DMS79 treated with DMSO at 0.1 percent for 48 hours (cell line): Measurements from ENCODE around the gene STK16.

ENCODE experiments used
- DNase-seq: peaks from one replicate; lab custom pipeline; 2025; lab: John Stamatoyannopoulos, UW

Gene STK16

GRCh38 chr2:219213486-219214071, 31.7 kb upstream of the STK16 start:
- DNase-seq = no peak

GRCh38 chr2:219214141-219214540, 31.1 kb upstream of the STK16 start:
- no peak for DNase-seq

DNA sequence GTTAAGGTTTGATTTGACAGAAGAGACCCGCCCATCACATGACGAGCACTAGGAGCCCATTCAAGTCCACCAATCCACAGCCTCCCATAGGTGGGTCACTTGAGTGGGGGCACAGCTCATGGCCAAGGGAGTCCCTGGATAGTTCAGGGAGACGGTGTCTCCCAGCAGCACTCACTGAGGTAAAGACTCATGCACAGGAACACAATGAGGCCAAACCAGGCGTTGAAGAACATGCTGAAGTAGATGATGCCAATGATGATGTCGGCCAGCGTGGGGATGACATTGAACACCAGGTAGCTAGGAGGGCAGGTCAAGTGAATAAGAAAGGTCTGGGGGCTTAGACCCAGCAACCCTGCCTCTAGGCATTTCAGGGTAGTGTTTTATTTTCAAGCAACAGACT, 30.5 kb upstream of the STK16 start:
- no peak for DNase-seq

- DNase-seq = no peak
Observed at GRCh38 chr2:219215871-219216534, 29.3 kb upstream of the STK16 start.

GRCh38 chr2:219216535-219216915, 28.8 kb upstream of the STK16 start:
- no peak for DNase-seq

- DNase-seq = peak; percentile 64
Observed at GRCh38 chr2:219218217-219218731, 27.0 kb upstream of the STK16 start.

GRCh38 chr2:219218732-219219701, 26.3 kb upstream of the STK16 start, which contains the start of gene ABCB6:
Gene ABCB6, minus strand, starts transcription at chr2:219218958. Its CDS starts 285 bp downstream, at chr2:219218673.
- DNase-seq = peak; percentile 83

DNA sequence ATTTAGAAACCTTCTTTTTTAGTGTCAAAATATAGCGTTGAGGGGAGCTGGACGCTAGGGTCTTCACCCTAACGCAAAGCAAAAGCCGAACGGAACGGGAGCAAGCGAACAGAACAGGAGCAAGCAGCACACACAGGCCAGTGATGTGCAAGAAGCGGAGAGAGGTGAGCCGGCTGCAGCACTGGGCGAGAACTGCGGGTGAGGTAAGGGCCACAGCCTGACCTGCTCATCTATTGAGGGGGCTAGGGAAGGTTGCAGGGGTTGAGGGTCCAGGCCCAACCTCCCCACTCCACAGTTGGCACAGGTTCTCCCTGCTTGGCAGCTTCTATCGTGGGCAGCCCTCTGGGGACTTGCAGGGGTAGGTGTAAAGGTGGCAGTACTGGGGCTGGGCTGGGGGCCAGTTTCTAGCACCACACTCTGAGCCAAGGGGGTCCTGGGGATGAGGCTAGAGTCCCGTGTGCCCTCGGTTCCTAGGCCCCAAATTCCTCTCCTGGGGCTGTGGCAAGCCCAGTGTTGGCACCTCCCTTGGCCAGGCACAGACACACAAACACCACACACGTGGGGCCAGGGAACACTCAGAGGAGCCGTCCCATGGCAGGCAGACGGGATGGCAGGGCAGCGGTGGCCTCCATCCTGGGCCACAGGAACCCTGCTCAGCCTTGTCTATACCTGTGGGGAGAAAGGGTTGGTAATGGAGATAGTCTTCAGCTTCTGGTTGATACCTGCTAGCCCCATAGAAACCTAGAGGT, 25.3 kb upstream of the STK16 start:
- no peak for DNase-seq

DNA sequence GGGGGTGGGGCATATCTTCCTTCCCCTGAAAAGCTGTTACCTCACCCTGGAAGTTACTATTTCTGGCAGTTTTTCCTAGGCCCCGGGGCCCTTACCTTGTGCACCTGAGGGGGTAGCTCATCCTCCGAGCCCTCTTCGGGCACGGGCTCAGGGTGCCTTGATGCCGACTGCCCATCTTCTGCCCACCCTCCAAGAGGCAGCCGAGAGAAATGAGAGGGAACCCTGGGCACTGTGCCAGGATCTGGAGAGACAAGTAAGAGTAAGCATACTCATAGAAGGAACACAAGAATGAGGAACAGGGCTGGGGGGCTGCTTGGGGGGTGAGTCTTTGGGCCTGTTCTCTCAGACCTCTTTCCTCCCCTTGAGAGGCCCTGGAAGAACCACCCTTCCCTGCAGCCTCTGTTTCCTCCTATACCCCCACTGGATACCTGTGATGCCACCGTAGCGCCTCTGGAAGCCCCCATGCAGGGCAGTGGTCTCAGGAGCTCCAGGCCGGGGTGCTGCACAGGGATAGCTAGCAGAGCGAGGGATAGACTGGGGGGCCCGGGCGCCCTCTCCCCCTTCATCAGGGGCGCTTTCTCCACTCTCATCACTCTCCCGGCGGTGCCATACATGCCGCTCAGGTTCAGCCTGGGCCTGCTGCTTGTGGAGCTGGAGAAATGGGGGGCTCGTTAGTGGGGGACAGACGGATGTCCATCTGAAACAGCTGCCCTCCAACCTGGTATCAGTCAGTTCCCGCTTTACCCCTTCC, 24.5 kb upstream of the STK16 start:
- DNase-seq = peak; percentile 3

DNA sequence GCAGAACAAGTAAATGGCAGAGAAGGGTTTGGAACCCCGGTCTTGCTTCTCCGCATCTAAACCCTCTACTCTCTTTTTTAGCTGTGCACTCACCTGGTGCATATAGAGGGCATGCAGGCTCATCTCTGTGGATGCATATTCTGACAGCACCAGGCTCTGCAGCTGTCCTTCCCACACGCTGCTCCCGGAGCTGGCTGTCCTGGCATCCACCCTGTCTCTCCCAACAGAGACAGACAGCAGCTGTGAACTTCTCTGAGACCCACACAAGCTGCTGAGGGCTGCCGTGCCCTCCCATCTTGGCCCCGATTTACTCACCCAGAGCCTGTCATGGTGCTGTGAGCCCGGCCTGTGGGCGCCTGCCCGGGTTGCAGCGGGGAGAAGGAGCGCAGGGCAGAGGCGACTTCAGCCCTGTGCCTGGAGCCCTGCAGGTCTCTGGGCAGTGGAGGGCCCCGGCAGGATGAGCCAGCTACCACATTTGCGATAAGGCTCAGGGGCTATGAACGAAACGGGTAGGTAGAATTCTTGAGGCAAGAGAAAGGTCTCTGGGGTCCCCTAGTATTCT, 23.2 kb upstream of the STK16 start:
- DNase-seq = no peak

DNA sequence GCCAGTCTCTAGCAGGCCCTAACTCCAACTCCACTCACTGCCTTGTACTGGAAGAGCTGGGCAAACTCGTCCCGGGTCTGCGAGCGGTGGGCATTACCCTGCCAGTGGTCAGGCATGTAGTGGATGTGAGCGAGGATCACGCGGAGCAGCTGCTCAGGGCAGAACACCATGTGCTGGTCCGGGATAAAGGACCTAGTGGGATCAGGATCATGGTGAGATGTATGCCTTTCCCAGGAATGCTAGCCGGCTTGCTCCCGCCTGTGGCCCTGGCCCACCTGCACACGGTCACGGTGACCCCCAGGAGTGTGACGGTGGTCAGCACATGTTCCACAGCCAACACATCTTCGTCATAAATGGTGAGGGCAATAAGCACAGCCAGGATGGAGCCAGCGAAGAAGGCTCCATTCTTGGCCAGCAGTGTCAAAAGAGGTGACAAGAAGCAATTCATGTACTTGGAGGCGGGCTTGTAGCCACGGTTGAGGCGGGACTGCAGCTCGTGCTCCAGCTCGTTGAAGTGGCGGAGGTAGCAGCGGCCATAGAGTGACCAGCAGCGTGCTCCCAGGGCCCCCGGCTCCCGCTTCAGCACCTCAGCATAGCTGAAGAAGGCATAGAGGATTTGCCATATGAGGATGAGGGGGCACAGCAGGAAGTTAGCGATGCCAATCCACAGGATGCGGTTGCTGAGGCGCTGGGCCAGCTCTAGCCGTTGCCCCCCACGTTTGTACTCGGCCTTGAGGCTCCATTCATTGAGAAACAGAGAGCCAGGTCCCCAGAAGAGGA, 21.3 kb upstream of the STK16 start:
- no peak for DNase-seq

GRCh38 chr2:219225350-219225749, 19.9 kb upstream of the STK16 start:
- no peak for DNase-seq

DNA sequence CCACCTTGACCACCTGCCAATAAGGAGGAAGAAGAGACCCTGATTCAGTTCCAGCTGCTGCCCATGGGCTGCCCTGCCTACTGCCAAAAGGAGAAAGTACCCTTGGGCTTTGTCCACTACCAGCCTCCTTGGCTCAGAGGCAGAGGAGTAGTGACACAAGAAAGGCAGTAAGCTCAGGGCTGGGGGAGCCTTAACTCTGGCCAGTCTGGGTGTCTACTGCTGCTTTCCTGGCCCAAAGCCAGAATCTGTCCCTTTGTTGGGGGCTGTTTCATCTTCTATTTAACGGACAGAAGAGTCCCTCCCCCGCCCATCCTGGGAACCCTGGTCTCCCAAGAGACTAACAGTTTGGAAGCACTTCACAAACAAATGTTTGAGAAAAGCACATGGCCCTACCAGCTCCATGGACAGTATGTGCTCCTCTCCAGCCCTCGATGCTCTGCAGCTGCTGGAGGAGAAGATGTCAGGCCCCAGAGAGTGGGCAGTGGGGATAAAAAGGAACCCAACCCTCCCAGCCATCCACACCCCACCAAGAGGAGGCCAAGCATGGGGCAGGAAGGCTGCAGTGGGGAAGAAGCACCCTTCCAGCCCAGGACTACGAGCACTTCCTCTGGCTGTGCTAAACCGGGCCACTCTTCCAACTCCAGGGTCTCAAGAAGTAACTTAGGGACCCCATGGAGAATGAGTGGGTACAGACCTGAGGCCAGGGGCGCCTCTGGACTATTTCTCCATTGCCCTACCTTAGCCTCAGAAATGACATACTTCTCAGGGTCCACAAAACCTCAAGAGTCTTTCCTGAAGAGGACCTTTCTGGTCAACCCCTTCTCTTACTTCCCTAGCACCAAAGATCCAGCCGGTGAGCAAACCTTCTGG, 17.0 kb upstream of the STK16 start:
- DNase-seq = no peak

GRCh38 chr2:219228911-219229304, 16.4 kb upstream of the STK16 start:
- DNase-seq = no peak

DNA sequence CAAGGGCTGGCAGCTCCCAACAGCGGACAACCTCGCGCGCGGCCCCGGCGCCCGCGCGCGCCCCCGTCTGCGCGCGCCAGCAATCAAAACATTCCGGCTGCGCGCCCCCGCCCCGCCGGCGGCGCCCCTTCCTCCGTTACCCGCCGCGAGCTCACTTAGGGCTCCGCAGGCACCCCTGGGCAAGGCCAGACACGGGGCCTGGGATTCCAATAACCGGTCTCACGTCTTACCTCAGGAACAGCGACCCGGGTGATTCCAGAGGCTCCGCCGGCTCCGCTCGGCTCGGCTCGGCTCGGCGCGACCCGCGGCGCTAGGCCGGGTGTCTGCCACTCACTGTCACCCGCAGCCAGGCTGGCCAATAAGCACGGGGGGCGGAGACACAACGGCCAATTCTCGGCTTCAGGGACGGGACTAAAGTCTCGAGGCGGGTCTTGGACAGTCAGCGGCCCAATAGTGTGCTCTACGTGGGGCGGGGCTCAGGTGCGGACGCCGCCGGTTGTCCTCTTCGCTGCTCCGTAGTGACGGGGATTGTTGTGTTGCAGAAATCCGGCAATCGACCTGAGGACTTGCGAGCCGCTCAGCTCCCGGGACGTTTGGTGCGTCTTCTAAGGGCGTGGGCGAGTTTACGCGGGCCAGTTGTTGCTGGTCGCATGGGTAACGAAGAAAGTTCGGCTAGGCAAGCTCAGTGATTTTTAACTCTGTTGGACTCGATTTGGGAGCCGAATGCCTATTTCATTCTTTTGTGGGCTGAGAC, 15.8 kb upstream of the STK16 start, which contains the start of the genes ANKZF1 and ATG9A:
ANKZF1 (plus strand) TSS at position 502 of the 754 bp plus-strand sequence. CDS start 452 bp downstream, outside the sequence.
ATG9A (minus strand) TSS at position 332 of the 754 bp plus-strand sequence. CDS start 1,612 bp downstream, outside the sequence.
- DNase-seq = peak; percentile 95

DNA sequence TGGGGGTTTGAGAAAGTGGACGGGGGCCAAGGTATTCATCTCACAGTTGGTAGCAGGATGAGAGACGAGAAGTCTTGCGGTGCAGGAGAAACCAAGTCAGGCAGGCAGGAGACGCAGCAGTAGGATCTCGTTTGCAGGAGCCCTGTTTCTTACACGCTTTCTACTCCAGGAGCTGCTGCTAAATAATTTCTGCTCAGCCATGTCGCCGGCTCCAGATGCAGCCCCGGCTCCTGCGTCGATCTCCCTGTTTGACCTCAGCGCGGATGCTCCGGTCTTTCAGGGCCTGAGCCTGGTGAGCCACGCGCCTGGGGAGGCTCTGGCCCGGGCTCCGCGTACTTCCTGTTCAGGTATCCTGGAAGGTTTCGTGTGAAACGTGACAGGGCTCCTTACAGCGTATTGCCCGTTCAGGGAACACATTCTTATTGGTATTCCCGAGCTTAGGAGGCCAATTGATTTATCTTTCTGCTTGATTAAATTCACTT, 15.2 kb upstream of the STK16 start:
- peak; percentile 38 for DNase-seq

DNA sequence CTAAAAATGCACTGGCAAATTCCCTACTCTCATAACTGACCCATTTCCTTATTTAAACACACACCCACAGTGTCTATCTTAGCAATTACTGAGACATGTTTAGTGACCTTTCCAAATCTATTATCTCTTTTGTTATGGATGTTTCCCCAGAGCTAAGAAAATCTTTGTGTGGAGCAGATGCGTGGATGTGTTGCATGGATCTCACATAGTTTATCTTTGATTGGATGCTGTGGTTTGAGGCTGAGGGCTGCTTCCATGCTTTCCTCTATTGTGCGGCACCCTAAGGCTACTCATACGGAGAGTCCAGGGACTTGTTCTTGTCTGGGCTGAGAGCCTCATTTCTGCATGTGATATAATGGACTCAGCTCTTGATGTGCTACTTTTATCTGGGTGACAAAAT, 10.9 kb upstream of the STK16 start:
- no peak for DNase-seq

DNA sequence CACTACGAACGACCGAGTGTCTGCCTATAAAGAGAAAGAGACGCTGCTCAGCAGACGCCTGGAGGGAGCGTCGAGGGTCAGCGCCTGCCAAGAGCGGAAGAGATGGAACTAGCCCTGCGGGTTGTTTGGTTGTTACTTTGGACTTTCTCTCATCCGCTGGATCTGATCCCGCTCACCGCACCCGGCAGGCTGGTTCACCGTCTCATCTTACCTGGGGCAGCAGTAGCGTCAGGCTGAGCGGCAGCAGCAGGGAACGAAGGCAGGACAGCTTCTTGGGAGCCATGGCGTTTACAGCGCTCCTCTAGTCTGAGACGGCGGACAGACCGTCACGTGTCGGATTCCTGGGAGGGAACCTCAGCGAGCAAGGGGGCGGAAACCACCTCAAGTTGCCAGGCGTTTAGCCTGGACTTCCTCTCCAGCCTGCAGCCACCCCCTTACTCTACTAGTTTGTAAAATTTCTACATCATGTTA, 2.0 kb upstream of the STK16 start:
- no peak for DNase-seq
